ENCODE results near the gene RNF151. TPM values are rescaled to one million over a fixed set of nuclear protein-coding genes. Genes with fewer than 3 reads are reported as not detected.

The RNF151 gene
- total and polyA plus RNA-seq, 2 of the 13 experiments (the other 11 are each of a cell fraction or from before 2014, with no cell fraction given): not detected

DNA sequence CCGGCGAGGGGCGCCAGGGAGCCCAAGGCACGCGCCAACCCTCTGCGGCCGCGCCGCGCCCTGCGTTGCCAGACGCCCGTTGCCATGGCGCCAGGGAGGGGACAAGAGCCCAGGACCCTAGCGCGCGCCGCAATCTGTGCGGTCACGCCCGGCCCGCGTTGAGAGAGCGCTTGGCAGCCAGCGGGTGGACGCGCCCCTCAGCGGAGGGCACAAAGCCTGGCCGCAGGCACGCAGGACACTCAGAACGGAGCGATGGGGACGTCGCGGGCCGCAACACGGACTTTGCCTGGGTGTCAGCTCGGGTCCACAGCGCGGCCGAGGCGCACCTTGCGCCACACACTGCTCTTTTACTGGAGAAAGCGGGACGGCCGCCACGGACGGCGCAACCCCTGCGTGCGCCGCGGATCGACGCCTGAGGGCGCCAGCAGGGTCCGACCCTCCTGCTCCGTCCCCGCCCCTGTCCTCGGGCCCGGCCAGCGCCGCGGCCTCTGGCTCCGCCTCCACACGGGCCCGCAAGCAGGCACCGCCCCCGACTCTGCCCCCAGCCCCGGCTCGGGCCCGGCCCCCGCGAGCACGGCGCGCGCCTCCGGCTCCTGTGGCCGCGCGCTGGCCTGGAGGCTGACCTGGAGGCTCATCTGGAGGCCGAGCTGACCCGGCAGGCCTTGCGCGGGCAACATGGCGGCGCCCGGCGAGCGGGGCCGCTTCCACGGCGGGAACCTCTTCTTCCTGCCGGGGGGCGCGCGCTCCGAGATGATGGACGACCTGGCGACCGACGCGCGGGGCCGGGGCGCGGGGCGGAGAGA, 17.1 kb downstream of the RNF151 start, which contains the start of gene GFER (continued):
- TF ChIP-seq MNT (IDR thresholded peaks at IDR 0.05) (no peak), RAD21 (CRISPR knock-in tag; IDR thresholded peaks at IDR 0.05) (0 out of 2 replicates have a peak, but pooled peaks have one; percentile 16), REST (IDR thresholded peaks at IDR 0.05; ENCODE audit: borderline replicate concordance in 1 of 2, low read depth in 1 of 2, low read length in 2 of 2) (no peak), NBN (conservative IDR thresholded peaks at IDR 0.05) (no peak), SRSF4 (IDR thresholded peaks at IDR 0.05; ENCODE audit: low read depth, low read length, poor library complexity, severe bottlenecking) (no peak), ZSCAN9 (CRISPR knock-in tag; IDR thresholded peaks at IDR 0.05; ENCODE audit: borderline replicate concordance) (no peak; the same call in 1 of the 2 replicates), RCOR2 (CRISPR knock-in tag; IDR thresholded peaks at IDR 0.05) (no peak), MAZ (IDR thresholded peaks at IDR 0.05; ENCODE audit: borderline replicate concordance, low read depth, low read length) (peak; percentile 76; the same call in 1 of the 2 replicates), MAZ (CRISPR knock-in tag; IDR thresholded peaks at IDR 0.05; ENCODE audit: low read depth) (peak; percentile 85), ZNF510 (CRISPR knock-in tag; IDR thresholded peaks at IDR 0.05; ENCODE audit: low read depth) (no peak; the same call in 1 of the 2 replicates), PAX8 (CRISPR knock-in tag; IDR thresholded peaks at IDR 0.05; ENCODE audit: borderline replicate concordance) (no peak), BRCA1 (CRISPR knock-in tag; IDR thresholded peaks at IDR 0.05) (peak; percentile 37; the same call in 1 of the 2 replicates), NPAS2 (CRISPR knock-in tag; IDR thresholded peaks at IDR 0.05; ENCODE audit: borderline replicate concordance) (no peak), ARNT (IDR thresholded peaks at IDR 0.05) (no peak), KDM6A (CRISPR knock-in tag; IDR thresholded peaks at IDR 0.05; ENCODE audit: low read depth) (no peak), GTF2F1 (IDR thresholded peaks at IDR 0.05; ENCODE audit: low read length) (no peak), ZNF251 (CRISPR knock-in tag; IDR thresholded peaks at IDR 0.05) (no peak), ARID2 (CRISPR knock-in tag; IDR thresholded peaks at IDR 0.05; ENCODE audit: borderline replicate concordance) (no peak), ZNF777 (CRISPR knock-in tag; IDR thresholded peaks at IDR 0.05) (peak; percentile 83), ELF4 (CRISPR knock-in tag; IDR thresholded peaks at IDR 0.05; ENCODE audit: borderline replicate concordance) (no peak), ZNF382 (CRISPR knock-in tag; IDR thresholded peaks at IDR 0.05; ENCODE audit: borderline replicate concordance) (no peak)
- TF ChIP-seq, protein P1, sequence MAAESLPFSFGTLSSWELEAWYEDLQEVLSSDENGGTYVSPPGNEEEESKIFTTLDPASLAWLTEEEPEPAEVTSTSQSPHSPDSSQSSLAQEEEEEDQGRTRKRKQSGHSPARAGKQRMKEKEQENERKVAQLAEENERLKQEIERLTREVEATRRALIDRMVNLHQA (CRISPR knock-in tag; IDR thresholded peaks at IDR 0.05): no peak

Measured in HepG2 (cell line).